ENCODE measurements around the gene CLNK.

Gene CLNK

GRCh38 chr4:10701702-10702460 is 17.3 kb upstream of the CLNK start:
- Histone ChIP-seq H3K9me3 (ENCODE audit: control insufficient read depth in 2 of 2, low read length in 2 of 2) (no peaks in the 10 kb centered on the region), H3K9ac (ENCODE audit: low read length in 2 of 2) (no peak overlapping the region), H3K36me3 (ENCODE audit: control insufficient read depth in 2 of 2, insufficient read depth in 2 of 2, low read length in 2 of 2) (no peaks in the 10 kb centered on the region), H3K4me1 (ENCODE audit: control insufficient read depth, insufficient read depth, low read length) (no peaks in the 10 kb centered on the region), H3K27me3 (ENCODE audit: control insufficient read depth in 1 of 2, insufficient read depth in 2 of 2, low read length in 2 of 2) (no peaks in the 10 kb centered on the region), H3K4me3 (ENCODE audit: low read length in 2 of 2) (no peak overlapping the region), H3K27ac (ENCODE audit: low read length) (no peak overlapping the region)

GRCh38 chr4:10701161-10701560 is 16.6 kb upstream of the CLNK start:
- H3K9me3 ChIP-seq (ENCODE audit: control insufficient read depth in 2 of 2, low read length in 2 of 2), result no peaks in the 10 kb centered on the region
- no peaks in the 10 kb centered on the region for H3K27me3 ChIP-seq (ENCODE audit: control insufficient read depth in 1 of 2, insufficient read depth in 2 of 2, low read length in 2 of 2)
- H3K27ac ChIP-seq (ENCODE audit: low read length), result no peak overlapping the region
- H3K36me3 ChIP-seq (ENCODE audit: control insufficient read depth in 2 of 2, insufficient read depth in 2 of 2, low read length in 2 of 2), result no peaks in the 10 kb centered on the region
- H3K9ac ChIP-seq (ENCODE audit: low read length in 2 of 2), result no peak overlapping the region
- H3K4me3 ChIP-seq (ENCODE audit: low read length in 2 of 2), result no peak overlapping the region
- no peaks in the 10 kb centered on the region for H3K4me1 ChIP-seq (ENCODE audit: control insufficient read depth, insufficient read depth, low read length)

DNA sequence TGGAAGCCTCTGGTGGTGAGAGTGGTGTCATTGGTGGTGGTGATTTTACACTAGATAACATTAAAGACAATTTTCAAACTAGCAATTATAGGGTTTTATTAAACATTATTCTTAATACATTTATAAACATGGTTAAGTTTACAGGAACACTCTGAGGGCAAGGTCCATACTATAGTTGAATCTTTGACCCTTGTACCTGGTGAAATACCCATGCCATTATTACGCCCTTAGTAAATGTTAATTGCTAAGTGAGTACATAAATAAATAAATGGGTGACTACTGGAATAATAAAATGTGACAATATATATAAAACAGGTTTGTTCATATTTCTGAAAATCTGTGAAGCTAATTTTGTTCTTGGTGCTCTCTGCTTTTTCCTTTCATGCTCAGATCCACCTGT is 13.6 kb upstream of the CLNK start:
- Histone ChIP-seq H3K4me1 (ENCODE audit: control insufficient read depth, insufficient read depth, low read length) (no peaks in the 10 kb centered on the region), H3K4me3 (ENCODE audit: low read length in 2 of 2) (no peak overlapping the region), H3K36me3 (ENCODE audit: control insufficient read depth in 2 of 2, insufficient read depth in 2 of 2, low read length in 2 of 2) (no peaks in the 10 kb centered on the region), H3K9me3 (ENCODE audit: control insufficient read depth in 2 of 2, low read length in 2 of 2) (no peaks in the 10 kb centered on the region), H3K27ac (ENCODE audit: low read length) (no peak overlapping the region), H3K9ac (ENCODE audit: low read length in 2 of 2) (no peak overlapping the region), H3K27me3 (ENCODE audit: control insufficient read depth in 1 of 2, insufficient read depth in 2 of 2, low read length in 2 of 2) (no peaks in the 10 kb centered on the region)

DNA sequence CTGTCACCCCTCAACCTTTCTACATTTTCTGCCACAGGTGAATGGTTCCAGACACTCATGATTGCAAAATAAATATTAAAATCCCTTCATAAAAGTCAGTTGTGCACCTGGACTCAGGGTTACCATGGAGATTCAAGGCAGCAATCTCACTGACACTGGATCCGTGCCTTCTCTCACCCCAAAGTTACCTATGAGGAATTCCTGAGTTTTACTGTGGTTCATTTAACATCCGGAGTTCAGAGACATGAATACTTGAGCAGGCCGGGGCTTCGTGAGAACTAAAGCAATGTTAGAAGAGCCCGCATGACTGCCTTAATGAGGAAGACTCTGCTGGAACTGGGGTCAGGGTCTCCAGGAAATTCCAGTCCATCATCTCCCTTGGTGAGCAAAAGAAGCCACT is 12.5 kb upstream of the CLNK start:
- Histone ChIP-seq H3K36me3 (ENCODE audit: control insufficient read depth in 2 of 2, insufficient read depth in 2 of 2, low read length in 2 of 2) (no peaks in the 10 kb centered on the region), H3K4me3 (ENCODE audit: low read length in 2 of 2) (no peak overlapping the region), H3K4me1 (ENCODE audit: control insufficient read depth, insufficient read depth, low read length) (no peaks in the 10 kb centered on the region), H3K9ac (ENCODE audit: low read length in 2 of 2) (no peak overlapping the region), H3K27ac (ENCODE audit: low read length) (no peak overlapping the region), H3K9me3 (ENCODE audit: control insufficient read depth in 2 of 2, low read length in 2 of 2) (no peaks in the 10 kb centered on the region), H3K27me3 (ENCODE audit: control insufficient read depth in 1 of 2, insufficient read depth in 2 of 2, low read length in 2 of 2) (no peaks in the 10 kb centered on the region)

DNA sequence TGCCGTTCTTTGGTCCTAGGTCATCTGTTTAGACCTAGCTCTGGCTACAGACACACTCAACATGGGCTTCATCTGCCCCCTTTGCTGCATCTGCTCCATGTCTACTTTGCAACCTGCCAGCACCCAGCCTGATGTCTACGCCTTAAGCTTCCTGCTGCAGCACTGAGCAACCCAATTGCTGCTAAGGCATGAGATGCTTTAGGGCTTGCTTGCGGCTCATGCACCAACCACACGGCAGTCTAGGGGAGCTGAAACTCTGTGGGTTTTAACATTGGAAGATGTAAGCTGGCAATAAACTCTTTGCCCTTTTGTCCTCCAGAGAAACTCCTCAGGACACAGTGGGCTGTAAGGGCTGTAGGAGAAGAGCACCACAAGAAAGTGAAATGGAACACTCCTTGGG is 11.7 kb upstream of the CLNK start:
- no peaks in the 10 kb centered on the region for H3K27me3 ChIP-seq (ENCODE audit: control insufficient read depth in 1 of 2, insufficient read depth in 2 of 2, low read length in 2 of 2)
- H3K9me3 ChIP-seq (ENCODE audit: control insufficient read depth in 2 of 2, low read length in 2 of 2), result no peaks in the 10 kb centered on the region
- no peak overlapping the region for H3K9ac ChIP-seq (ENCODE audit: low read length in 2 of 2)
- no peaks in the 10 kb centered on the region for H3K4me1 ChIP-seq (ENCODE audit: control insufficient read depth, insufficient read depth, low read length)
- no peak overlapping the region for H3K4me3 ChIP-seq (ENCODE audit: low read length in 2 of 2)
- H3K27ac ChIP-seq (ENCODE audit: low read length), result no peak overlapping the region
- H3K36me3 ChIP-seq (ENCODE audit: control insufficient read depth in 2 of 2, insufficient read depth in 2 of 2, low read length in 2 of 2), result no peaks in the 10 kb centered on the region

DNA sequence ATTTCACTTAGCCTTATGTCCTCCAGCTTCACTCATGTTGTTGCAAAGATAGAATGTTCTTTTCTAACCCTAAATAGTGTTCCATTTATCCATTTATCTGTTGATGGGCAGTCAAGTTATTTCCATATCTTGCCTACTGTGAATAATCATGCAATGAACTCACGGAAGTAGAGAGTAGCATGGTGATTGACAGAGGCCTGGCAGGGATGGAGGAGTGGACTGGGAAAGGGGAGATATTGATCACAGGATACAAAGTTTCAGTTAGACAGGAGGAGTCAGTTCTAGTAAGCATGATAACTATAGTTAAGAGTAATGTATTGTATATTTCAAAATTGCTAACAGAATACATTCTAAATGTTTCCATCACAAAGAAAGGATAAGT is 10.3 kb upstream of the CLNK start:
- Histone ChIP-seq H3K4me1 (ENCODE audit: control insufficient read depth, insufficient read depth, low read length) (no peaks in the 10 kb centered on the region), H3K27ac (ENCODE audit: low read length) (no peak overlapping the region), H3K9me3 (ENCODE audit: control insufficient read depth in 2 of 2, low read length in 2 of 2) (no peaks in the 10 kb centered on the region), H3K9ac (ENCODE audit: low read length in 2 of 2) (no peak overlapping the region), H3K36me3 (ENCODE audit: control insufficient read depth in 2 of 2, insufficient read depth in 2 of 2, low read length in 2 of 2) (no peaks in the 10 kb centered on the region), H3K4me3 (ENCODE audit: low read length in 2 of 2) (no peak overlapping the region), H3K27me3 (ENCODE audit: control insufficient read depth in 1 of 2, insufficient read depth in 2 of 2, low read length in 2 of 2) (no peaks in the 10 kb centered on the region)

- no peak overlapping the region for H3K4me3 ChIP-seq (ENCODE audit: low read length in 2 of 2)
- no peaks in the 10 kb centered on the region for H3K27me3 ChIP-seq (ENCODE audit: control insufficient read depth in 1 of 2, insufficient read depth in 2 of 2, low read length in 2 of 2)
- H3K9ac ChIP-seq (ENCODE audit: low read length in 2 of 2), result no peak overlapping the region
- no peaks in the 10 kb centered on the region for H3K4me1 ChIP-seq (ENCODE audit: control insufficient read depth, insufficient read depth, low read length)
- no peak overlapping the region for H3K27ac ChIP-seq (ENCODE audit: low read length)
- no peaks in the 10 kb centered on the region for H3K36me3 ChIP-seq (ENCODE audit: control insufficient read depth in 2 of 2, insufficient read depth in 2 of 2, low read length in 2 of 2)
- no peaks in the 10 kb centered on the region for H3K9me3 ChIP-seq (ENCODE audit: control insufficient read depth in 2 of 2, low read length in 2 of 2)
Observed at GRCh38 chr4:10694151-10694827, 9.7 kb upstream of the CLNK start.

GRCh38 chr4:10691651-10692050 is 7.1 kb upstream of the CLNK start:
- no peaks in the 10 kb centered on the region for H3K36me3 ChIP-seq (ENCODE audit: control insufficient read depth in 2 of 2, insufficient read depth in 2 of 2, low read length in 2 of 2)
- no peaks in the 10 kb centered on the region for H3K9me3 ChIP-seq (ENCODE audit: control insufficient read depth in 2 of 2, low read length in 2 of 2)
- H3K27me3 ChIP-seq (ENCODE audit: control insufficient read depth in 1 of 2, insufficient read depth in 2 of 2, low read length in 2 of 2), result no peaks in the 10 kb centered on the region
- H3K27ac ChIP-seq (ENCODE audit: low read length), result no peak overlapping the region
- no peak overlapping the region for H3K9ac ChIP-seq (ENCODE audit: low read length in 2 of 2)
- no peaks in the 10 kb centered on the region for H3K4me1 ChIP-seq (ENCODE audit: control insufficient read depth, insufficient read depth, low read length)
- H3K4me3 ChIP-seq (ENCODE audit: low read length in 2 of 2), result no peak overlapping the region

- Histone ChIP-seq H3K27ac (ENCODE audit: low read length) (no peak overlapping the region), H3K9me3 (ENCODE audit: control insufficient read depth in 2 of 2, low read length in 2 of 2) (no peaks in the 10 kb centered on the region), H3K4me3 (ENCODE audit: low read length in 2 of 2) (no peak overlapping the region), H3K27me3 (ENCODE audit: control insufficient read depth in 1 of 2, insufficient read depth in 2 of 2, low read length in 2 of 2) (no peaks in the 10 kb centered on the region), H3K36me3 (ENCODE audit: control insufficient read depth in 2 of 2, insufficient read depth in 2 of 2, low read length in 2 of 2) (no peaks in the 10 kb centered on the region), H3K9ac (ENCODE audit: low read length in 2 of 2) (no peak overlapping the region), H3K4me1 (ENCODE audit: control insufficient read depth, insufficient read depth, low read length) (no peaks in the 10 kb centered on the region)
Observed at GRCh38 chr4:10690185-10690907, 5.8 kb upstream of the CLNK start.

DNA sequence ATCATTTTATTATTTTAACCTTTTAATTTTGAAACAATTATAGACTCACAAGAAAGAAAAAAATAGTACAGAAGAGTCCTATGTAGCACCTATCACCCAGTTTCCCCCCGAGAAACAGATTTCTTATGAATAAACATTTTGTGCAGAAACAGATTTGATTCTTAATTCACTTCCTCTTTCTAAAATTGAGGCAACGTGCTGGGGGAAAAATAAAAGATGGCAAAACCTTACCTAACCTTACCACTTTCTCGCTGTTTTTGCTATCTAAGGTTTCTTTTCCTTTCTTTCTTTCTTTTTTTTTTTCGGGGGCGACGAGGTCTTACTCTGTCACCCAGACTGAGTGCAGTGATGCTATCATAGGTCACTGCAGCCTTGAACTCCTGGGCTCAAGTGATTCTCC is 4.3 kb upstream of the CLNK start:
- H3K9ac ChIP-seq (ENCODE audit: low read length in 2 of 2), result no peak overlapping the region
- no peak overlapping the region for H3K27ac ChIP-seq (ENCODE audit: low read length)
- no peak overlapping the region for H3K4me3 ChIP-seq (ENCODE audit: low read length in 2 of 2)
- H3K4me1 ChIP-seq (ENCODE audit: control insufficient read depth, insufficient read depth, low read length), result no peaks in the 10 kb centered on the region
- no peaks in the 10 kb centered on the region for H3K36me3 ChIP-seq (ENCODE audit: control insufficient read depth in 2 of 2, insufficient read depth in 2 of 2, low read length in 2 of 2)
- H3K9me3 ChIP-seq (ENCODE audit: control insufficient read depth in 2 of 2, low read length in 2 of 2), result no peaks in the 10 kb centered on the region
- H3K27me3 ChIP-seq (ENCODE audit: control insufficient read depth in 1 of 2, insufficient read depth in 2 of 2, low read length in 2 of 2), result no peaks in the 10 kb centered on the region

GRCh38 chr4:10688022-10688421 is 3.5 kb upstream of the CLNK start:
- no peak overlapping the region for H3K9ac ChIP-seq (ENCODE audit: low read length in 2 of 2)
- no peaks in the 10 kb centered on the region for H3K4me1 ChIP-seq (ENCODE audit: control insufficient read depth, insufficient read depth, low read length)
- no peaks in the 10 kb centered on the region for H3K36me3 ChIP-seq (ENCODE audit: control insufficient read depth in 2 of 2, insufficient read depth in 2 of 2, low read length in 2 of 2)

More at GRCh38 chr4:10688022-10688421, 3.5 kb upstream of the CLNK start:
- Histone ChIP-seq H3K9me3 (ENCODE audit: control insufficient read depth in 2 of 2, low read length in 2 of 2) (no peaks in the 10 kb centered on the region), H3K27ac (ENCODE audit: low read length) (no peak overlapping the region), H3K27me3 (ENCODE audit: control insufficient read depth in 1 of 2, insufficient read depth in 2 of 2, low read length in 2 of 2) (no peaks in the 10 kb centered on the region), H3K4me3 (ENCODE audit: low read length in 2 of 2) (no peak overlapping the region)
